ENCODE measurements around the gene KIRREL1. TPM values are rescaled to one million over a fixed set of nuclear protein-coding genes. Genes with fewer than 3 reads are reported as not detected.

KIRREL1 gene
- total RNA-seq, 1 experiment from 2014 or later: 45.4 TPM

- intact Hi-C loops (cut with micrococcal nuclease; ENCODE audit: unreplicated experiment): no loop called here
- no peak for TF ChIP-seq CTCF (IDR thresholded peaks at IDR 0.05; ENCODE audit: insufficient read depth in 1 of 2, low read depth in 1 of 2, low read length in 1 of 2, severe bottlenecking in 1 of 2, unreplicated experiment in 1 of 2)
- no TSS peak for BruUV-seq (replicated peaks)
- no peak for DNase-seq
- no peaks in the 10 kb centered on the region for H3K36me3 ChIP-seq (ENCODE audit: control insufficient read depth, insufficient read depth, low read length)
- Mint-ChIP-seq H3K4me3 (ENCODE audit: unreplicated experiment) (no peak overlapping the region), H3K27ac (ENCODE audit: unreplicated experiment) (no peak overlapping the region), H3K27me3 (ENCODE audit: insufficient read depth, unreplicated experiment) (no peaks in the 10 kb centered on the region), H3K9me3 (ENCODE audit: unreplicated experiment) (no peaks in the 10 kb centered on the region), H3K36me3 (ENCODE audit: insufficient read depth, unreplicated experiment) (peaks cover 4% of the 10 kb centered on the region), H3K4me1 (ENCODE audit: low read depth, unreplicated experiment) (no peaks in the 10 kb centered on the region)
- H3K4me1 ChIP-seq: no peaks in the 10 kb centered on the region
- ChIA-PET CTCF (no interaction called here), POLR2A (no interaction called here)
- H3K4me3 ChIP-seq (ENCODE audit: low read depth, low read length): no peak overlapping the region
- H3K9me3 ChIP-seq: no peaks in the 10 kb centered on the region
- H3K27me3 ChIP-seq (replicated peaks; ENCODE audit: control insufficient read depth, insufficient read depth, low read length): no peaks in the 10 kb centered on the region
Observed at GRCh38 chr1:158053276-158053675, 59.8 kb downstream of the KIRREL1 start.

DNA sequence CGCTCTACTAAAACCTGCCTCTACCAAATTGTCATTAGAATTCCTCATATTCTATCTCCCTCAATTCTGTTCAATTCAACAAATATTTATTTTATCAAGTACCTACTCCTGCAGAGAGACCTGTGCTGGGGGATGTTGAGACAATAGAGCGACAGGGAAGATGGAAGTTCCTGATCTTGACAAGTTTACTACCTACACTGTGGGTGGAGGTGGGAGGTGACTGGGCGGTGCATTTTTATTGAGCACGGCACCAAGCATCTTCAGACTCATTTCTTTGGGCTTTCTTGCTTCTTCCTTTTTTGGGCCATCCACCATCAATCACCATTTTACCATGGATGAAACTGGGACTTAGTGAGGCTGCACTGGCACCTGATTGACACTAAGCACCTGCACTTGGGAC lies 61.3 kb downstream of the KIRREL1 start:
- ChIA-PET CTCF (interaction anchor here (0.6 kb wide), 1 partner anchor 37 kb away, joined by 3 read pairs; no protein-coding TSS in a partner anchor), POLR2A (no interaction called here)
- Mint-ChIP-seq H3K27me3 (ENCODE audit: insufficient read depth, unreplicated experiment) (no peaks in the 10 kb centered on the region), H3K4me1 (ENCODE audit: low read depth, unreplicated experiment) (peaks cover 7% of the 10 kb centered on the region), H3K36me3 (ENCODE audit: insufficient read depth, unreplicated experiment) (peaks cover 4% of the 10 kb centered on the region), H3K27ac (ENCODE audit: unreplicated experiment) (no peak overlapping the region), H3K4me3 (ENCODE audit: unreplicated experiment) (no peak overlapping the region), H3K9me3 (ENCODE audit: unreplicated experiment) (no peaks in the 10 kb centered on the region)
- no peak overlapping the region for H3K4me3 ChIP-seq (ENCODE audit: low read depth, low read length)
- H3K4me1 ChIP-seq: peaks cover 6% of the 10 kb centered on the region; the same call in 1 of the 2 replicates
- TF ChIP-seq CTCF (IDR thresholded peaks at IDR 0.05; ENCODE audit: insufficient read depth in 1 of 2, low read depth in 1 of 2, low read length in 1 of 2, severe bottlenecking in 1 of 2, unreplicated experiment in 1 of 2): no peak
- no TSS peak for BruUV-seq (replicated peaks)
- no peaks in the 10 kb centered on the region for H3K27me3 ChIP-seq (replicated peaks; ENCODE audit: control insufficient read depth, insufficient read depth, low read length)
- H3K36me3 ChIP-seq (ENCODE audit: control insufficient read depth, insufficient read depth, low read length): no peaks in the 10 kb centered on the region
- H3K9me3 ChIP-seq: no peaks in the 10 kb centered on the region
- intact Hi-C loops (cut with micrococcal nuclease; ENCODE audit: unreplicated experiment): no loop called here
- no peak for DNase-seq

- no peak overlapping the region for H3K4me3 Mint-ChIP-seq (ENCODE audit: unreplicated experiment)
- H3K36me3 ChIP-seq (ENCODE audit: control insufficient read depth, insufficient read depth, low read length): no peaks in the 10 kb centered on the region
- H3K9me3 Mint-ChIP-seq (ENCODE audit: unreplicated experiment): no peaks in the 10 kb centered on the region
- H3K27ac Mint-ChIP-seq (ENCODE audit: unreplicated experiment): no peak overlapping the region
- H3K4me1 Mint-ChIP-seq (ENCODE audit: low read depth, unreplicated experiment): peaks cover 17% of the 10 kb centered on the region
- H3K27me3 ChIP-seq (replicated peaks; ENCODE audit: control insufficient read depth, insufficient read depth, low read length): no peaks in the 10 kb centered on the region
- TF ChIP-seq CTCF (IDR thresholded peaks at IDR 0.05; ENCODE audit: insufficient read depth in 1 of 2, low read depth in 1 of 2, low read length in 1 of 2, severe bottlenecking in 1 of 2, unreplicated experiment in 1 of 2): no peak
- ChIA-PET POLR2A (no interaction called here), CTCF (no interaction called here)
- no peak overlapping the region for H3K4me3 ChIP-seq (ENCODE audit: low read depth, low read length)
- H3K4me1 ChIP-seq: peaks cover 14% of the 10 kb centered on the region
- no peaks in the 10 kb centered on the region for H3K9me3 ChIP-seq
- H3K27me3 Mint-ChIP-seq (ENCODE audit: insufficient read depth, unreplicated experiment): no peaks in the 10 kb centered on the region
- intact Hi-C loops (cut with micrococcal nuclease; ENCODE audit: unreplicated experiment): no loop called here
- peaks cover 4% of the 10 kb centered on the region for H3K36me3 Mint-ChIP-seq (ENCODE audit: insufficient read depth, unreplicated experiment)
- BruUV-seq (replicated peaks): no TSS peak
- DNase-seq: no peak
Observed at GRCh38 chr1:158055854-158056253, 62.4 kb downstream of the KIRREL1 start.
